Vagina (tissue), 2 donors: ENCODE results near the gene GATAD1.

Experiments used
- CTCF ChIP-seq, 3 experiments: fragments of 450-650 bp in 2 of 3; fragments of 200-600 bp in 1 of 3; sonication (generic) in 1 of 3; IDR thresholded peaks; one replicate each; pipeline ENCODE4 v1.5.1; 2017 to 2019; ENCODE audit warnings: antibody characterized with exemption in 3 of 3, mild to moderate bottlenecking in 2 of 3, moderate library complexity in 2 of 3
- POLR2A ChIP-seq, 2 donors: fragments of 450-650 bp; IDR thresholded peaks; one replicate each; pipeline ENCODE4 v1.6.1; 2017; ENCODE audit warnings: antibody characterized with exemption in 2 of 2, mild to moderate bottlenecking in 2 of 2, moderate library complexity in 2 of 2

- no peak for TF ChIP-seq POLR2A (IDR thresholded peaks at IDR 0.05)
- no peak for TF ChIP-seq CTCF (IDR thresholded peaks at IDR 0.05)
Observed at GRCh38 chr7:92489634-92490033, 42.4 kb downstream of the GATAD1 start.
